ENCODE data around the gene CPEB4.

The CPEB4 gene

DNA sequence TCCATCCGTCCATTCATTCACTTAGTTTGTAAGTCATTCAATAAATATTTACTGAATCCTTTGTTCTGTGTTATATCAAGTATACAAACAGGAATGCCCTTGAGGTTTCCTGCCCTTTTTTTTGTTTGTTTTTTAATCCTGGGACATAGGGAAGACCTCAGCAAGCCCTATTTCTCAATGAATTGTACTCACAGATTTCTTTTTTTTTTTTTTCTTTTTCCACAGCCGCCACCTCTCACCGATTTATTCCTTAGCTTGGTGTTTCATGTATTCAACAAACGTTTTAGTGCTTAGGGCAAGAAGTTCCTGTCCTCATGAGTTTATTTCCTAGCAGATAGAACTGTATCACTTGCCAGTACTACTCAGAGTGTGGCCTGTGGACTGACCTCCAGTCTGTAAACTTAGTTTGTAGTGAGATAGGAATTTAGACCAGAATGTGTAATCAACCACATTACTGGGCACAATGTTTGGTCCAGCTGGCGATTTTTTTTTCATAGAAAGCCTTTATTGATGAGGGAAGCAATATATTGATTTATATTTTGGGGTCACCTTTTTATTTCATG, 65.5 kb downstream of the CPEB4 start:
- DNase-seq: no peak

- DNase-seq: no peak
Measured at GRCh38 chr5:173954671-173955521, 66.7 kb downstream of the CPEB4 start.

DNA sequence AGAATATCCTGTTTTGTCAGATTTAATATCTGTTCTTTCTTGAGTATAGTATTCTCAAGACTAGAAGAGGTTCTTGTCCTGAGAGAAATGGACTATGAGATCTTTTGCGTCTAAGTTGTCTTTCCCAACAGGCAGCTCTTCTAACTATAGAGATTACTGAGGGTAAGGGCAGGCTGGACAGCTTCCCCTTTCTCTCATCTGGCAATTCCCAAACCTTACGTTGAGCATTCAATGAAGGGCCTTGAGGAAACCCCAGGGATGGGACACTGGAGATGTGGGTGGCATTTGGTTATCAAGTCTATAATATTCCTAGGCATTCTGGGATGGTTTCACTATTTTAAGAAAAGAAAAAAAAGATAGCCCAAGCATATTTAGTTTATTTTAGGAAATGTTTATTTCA, 72.8 kb downstream of the CPEB4 start:
- DNase-seq: no peak

- DNase-seq: no peak
Measured at GRCh38 chr5:173961418-173961817, 73.3 kb downstream of the CPEB4 start.

GRCh38 chr5:173962436-173962972, 74.4 kb downstream of the CPEB4 start:
- DNase-seq: no peak

DNA sequence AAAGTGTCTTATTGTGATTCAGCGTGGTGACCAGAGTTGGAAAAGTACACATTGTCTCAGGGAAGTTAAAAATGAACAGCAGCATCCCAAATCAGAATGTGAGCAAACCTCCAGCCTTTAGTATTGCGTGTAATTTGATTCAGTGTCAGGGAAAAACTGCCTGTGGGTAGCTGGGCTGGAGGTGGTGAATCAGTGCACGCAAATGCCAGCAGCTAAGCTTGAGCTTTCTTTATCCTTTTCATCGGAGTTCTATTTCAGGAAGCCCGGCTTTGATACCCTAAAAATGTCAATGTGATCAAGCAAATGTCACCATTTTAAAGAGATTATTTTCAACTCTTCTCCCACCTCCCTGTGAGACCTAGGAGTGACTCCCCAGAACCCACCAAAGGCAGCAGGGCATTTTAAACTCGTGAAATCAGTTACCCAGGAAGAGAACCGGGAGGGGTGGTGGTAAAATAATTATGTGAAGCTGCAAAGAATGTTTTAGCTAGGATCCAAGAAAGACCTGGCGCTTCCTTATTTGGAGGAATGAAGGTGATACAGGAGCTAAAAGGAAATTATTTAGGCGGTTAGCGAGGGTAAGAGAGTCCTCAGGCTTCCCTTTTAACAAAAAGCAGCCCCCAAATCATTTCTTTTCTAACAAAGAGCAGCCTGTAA, 75.2 kb downstream of the CPEB4 start:
- no peak for DNase-seq

DNA sequence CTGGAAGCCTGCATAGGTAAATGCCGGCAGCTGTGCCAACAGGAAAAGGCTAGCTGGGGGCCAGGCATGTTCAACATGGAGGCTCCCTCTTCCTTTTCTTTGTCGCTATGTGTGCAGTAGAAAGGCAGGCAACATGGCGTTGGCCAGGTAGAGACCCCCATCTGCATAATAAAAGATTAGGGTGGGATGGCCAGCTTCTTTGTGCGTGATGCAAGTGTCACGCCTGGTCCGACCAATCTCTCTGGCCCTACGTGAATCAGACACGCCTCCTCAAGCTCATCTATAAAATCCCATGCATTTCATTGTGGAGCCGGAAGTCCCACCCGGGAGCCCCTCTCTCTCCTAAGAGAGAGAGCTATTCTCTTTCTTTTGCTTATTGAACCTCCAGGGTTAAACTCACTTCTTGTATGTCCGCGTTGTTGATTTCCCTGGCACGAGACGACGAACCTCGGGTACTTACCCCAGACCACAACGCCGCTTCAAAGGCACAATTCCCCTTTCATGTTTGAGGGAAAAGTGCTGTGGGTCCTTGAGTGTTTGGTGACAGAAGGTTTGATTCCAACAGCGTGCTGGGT, 75.8 kb downstream of the CPEB4 start:
- no peak for DNase-seq

DNA sequence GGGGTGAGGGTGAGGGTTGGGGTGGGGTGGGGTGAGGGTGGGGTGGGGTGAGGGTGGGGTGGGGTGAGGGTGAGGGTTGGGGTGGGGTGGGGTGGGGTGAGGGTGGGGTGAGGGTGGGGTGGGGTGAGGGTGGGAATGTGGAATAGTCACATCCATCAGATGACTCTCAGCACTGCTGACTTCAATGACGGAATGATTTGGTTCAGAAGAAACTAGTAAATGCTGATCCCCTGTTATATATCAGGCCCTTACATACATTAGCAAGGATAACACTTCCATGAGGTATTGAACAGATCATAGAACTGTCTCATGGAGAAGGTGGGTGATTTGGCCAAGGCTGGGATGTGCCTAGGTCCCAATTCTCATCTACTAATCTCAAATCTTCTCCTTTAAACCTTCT, 76.4 kb downstream of the CPEB4 start:
- DNase-seq: no peak

DNA sequence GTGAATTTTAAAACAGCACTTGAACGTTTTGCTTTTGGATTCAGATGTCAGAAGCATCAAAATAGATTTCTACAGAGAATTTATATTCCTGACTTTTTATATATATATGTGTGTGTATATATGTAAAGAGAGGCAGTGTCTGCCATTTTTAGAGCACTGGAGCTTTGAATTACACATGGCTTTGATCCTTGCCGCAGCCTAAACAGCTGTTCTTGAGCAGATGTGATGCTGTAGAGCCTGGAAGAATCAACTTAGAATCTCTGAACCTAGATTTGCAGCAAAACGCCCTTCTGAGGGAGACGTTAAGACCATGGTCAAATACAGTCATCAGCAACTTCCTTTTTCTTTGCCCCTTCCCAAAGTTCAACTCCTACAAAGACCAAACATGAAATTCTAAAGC, 79.1 kb downstream of the CPEB4 start:
- DNase-seq: no peak

DNA sequence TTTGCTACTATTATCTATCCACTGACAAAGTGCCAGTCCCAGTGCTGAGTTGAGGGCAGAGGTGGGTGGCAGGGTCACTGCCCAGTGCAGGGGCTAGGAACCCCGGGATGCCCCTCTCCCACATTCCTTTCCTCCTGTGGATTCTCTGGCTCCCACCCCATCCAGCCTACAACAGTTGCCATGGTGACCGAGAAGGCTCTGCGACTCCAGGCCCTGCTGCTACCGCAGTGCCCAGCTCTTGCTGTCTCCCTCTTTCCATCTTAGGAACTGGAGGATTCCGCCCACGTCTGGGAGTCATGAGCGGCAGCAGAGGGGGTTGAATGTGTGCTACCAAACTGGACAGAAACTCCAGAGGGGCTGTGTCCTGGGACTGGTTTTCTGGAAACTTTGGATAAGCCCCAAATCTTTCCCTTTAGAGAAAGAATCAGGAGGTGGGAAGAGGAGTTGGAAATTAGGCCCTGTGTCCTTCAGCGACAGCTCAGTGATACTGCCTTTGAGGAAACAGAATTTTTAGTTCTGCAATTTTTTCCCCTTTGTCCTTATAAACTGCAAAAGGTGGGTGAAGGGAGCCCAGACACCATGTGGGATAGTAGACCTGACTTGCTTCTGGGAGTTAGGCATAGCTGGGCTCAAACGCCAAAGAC, 80.1 kb downstream of the CPEB4 start:
- no peak for DNase-seq

DNA sequence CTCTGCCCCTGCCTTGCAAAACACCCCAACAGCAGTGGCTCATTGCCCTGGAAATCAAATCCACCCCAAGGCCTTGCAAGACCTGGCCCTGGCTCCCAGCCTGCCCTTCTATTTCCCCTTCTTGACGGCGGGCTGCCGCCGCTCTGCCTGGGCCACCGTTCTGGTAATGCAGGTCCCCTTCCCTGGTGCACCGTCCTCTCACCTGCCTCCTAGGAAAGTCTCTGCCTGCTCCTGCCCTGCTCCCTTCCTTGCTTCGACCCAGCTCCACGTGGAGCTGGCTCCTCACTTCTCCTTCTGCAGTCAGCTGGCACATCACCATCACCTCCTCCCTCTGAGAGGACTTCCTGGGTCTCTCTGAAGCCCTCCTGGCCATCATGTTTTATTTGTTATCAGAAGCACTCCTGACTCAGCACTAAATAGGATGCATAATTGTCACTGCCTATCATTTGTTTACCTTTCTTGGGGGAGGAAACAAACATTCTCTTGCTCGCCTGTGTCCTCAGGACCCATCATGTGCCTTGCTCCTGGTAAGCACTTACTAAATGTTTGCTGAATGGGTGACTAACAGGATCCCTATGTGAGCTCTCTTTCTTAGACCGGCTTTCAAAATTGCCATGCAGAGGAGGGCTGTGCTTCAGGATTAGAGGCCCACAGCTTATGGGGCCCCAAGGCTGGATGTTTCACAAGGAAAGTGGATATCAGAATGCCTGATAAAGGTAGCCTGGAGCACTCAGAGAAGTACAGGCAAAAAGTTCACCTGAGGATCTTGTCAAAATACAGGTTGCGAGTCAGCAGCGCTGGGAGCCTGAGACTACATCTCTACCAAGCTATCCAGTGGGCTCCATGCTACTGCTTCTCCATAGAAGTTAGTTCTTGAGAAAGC, 81.3 kb downstream of the CPEB4 start:
- DNase-seq: no peak

- DNase-seq: no peak
Measured at GRCh38 chr5:173970878-173971650, 82.9 kb downstream of the CPEB4 start.

GRCh38 chr5:173971681-173972345, 83.7 kb downstream of the CPEB4 start:
- no peak for DNase-seq

GRCh38 chr5:173972607-173972924, 84.4 kb downstream of the CPEB4 start:
- DNase-seq: no peak

DNA sequence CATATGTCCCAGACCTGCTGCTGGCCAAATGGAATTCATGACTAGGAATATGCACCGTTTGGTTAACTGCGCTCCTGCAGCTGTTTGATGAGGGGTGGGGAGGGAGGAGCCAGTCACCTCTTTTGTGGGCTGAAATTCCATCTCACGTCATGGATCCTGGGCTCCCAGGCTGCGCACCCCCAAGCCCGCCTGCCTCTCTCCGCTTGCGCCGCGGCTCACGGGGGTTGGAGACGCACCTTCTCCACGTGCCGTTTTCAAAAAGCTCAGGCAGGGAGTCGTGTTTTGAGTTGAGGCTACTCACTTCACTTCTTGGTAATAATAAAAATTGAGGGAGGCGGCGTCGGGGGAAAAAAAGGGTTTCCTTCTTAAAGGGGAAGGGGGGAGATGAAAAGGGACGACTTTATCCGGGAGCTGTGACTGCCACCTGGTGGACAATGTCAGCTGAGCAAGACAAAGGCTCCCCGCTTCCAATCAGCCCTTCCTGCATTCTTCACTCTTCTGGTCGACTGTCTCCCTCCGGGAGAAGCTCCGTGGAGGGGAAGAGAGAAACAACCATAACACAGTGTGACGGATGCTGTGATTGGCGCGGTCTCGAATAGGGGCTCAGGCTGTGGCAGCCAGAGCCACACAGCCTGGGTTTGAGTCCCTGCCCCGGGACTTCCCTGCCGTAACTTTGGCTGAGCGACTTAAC, 84.9 kb downstream of the CPEB4 start:
- DNase-seq: peak; percentile 76

DNA sequence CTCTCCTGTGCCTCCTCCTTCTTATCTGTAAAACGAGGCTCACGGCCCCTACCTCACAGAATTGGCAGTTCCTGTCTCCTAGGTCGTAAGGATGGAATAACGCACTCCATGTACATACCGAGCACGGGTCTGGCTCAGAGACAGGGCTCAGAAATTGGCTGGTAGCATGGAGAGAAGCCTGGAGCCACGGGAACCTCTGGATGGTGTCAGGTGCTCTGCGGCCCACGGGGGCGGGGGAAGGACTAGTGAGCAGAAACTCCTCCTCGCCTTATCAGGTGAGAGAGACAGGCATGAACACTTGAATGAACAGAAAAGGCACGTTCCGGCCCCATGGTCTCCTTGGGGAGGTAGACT, 85.4 kb downstream of the CPEB4 start:
- DNase-seq: no peak

GRCh38 chr5:173974688-173975239, 86.6 kb downstream of the CPEB4 start:
- DNase-seq: no peak

DNA sequence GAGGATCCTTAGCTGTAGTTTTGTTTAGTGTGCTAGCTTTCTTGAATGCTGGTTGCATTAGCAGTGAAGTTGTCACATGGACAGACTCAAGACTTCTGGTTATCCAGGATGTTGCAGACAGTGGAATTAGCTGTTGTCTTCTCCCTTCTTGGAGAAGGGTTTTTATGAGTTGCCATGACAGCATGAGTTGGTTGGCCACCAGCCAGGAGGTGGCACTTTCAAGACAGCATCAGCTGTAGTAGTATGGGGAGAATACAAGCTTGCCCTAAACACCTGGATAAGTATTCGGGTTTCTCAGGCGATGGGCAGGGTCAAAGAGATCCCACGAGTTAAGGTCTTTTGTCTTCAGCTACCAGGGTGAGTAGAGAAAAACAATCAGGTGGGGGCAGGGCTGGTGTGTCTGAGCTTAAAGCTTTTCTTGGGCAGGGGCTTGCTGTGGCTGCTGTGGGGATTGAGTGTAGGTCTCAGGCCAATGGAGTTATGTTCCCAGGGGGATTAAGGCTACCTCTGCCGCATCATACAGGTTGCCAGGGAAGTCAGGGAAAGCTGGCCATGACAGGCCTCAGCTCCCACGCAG, 93.1 kb downstream of the CPEB4 start:
- no peak for DNase-seq

GRCh38 chr5:173984218-173984617, 96.1 kb downstream of the CPEB4 start:
- DNase-seq: no peak
